ENCODE measurements around the gene TAL1.
"Not testable (repeated sequence)": the region's sequence is repeated elsewhere in the genome, so short reads cannot be mapped to it uniquely, and the experiment has no call there.

GRCh38 chr1:47275811-47276210 lies 43.8 kb upstream of the TAL1 start:
- TF ChIP-seq POLR2A, POLR2AphosphoS5, CTCF, EP300 (IDR thresholded peaks at IDR 0.05): not testable (repeated sequence)

Data from upper lobe of left lung (tissue), 4 donors.